RWPE2 (cell line): ENCODE data around the gene OVOL3.

Experiments
- ATAC-seq: fragments of 200-7000 bp; cut with Tn5 transposase; 3 replicates; pipeline ENCODE4 v1.9.1; 2021; ENCODE audit warnings: low read depth
- DNase-seq: peaks from one replicate; pipeline ENCODE4 v3.0.0-alpha.2; 2020; ENCODE audit warnings: low spot score
- H3K27ac ChIP-seq: fragments of 450-650 bp; 2 replicates; pipeline ENCODE4 v1.5.1; 2017; ENCODE audit warnings: mild to moderate bottlenecking; ENCODE audit not compliant: poor library complexity, severe bottlenecking
- H3K27me3 ChIP-seq: fragments of 250-450 bp; sonication (Bioruptor Pico); 2 replicates; pipeline ENCODE4 v1.5.1; 2021; ENCODE audit warnings: mild to moderate bottlenecking, moderate library complexity; ENCODE audit not compliant: insufficient read depth, poor library complexity, severe bottlenecking
- H3K36me3 ChIP-seq: fragments of 250-450 bp; sonication (Bioruptor Pico); 2 replicates; pipeline ENCODE4 v1.5.1; 2020; ENCODE audit warnings: low read depth, mild to moderate bottlenecking, moderate library complexity
- H3K4me1 ChIP-seq: fragments of 250-450 bp; sonication (Bioruptor Pico); 2 replicates; pipeline ENCODE4 v1.5.1; 2021; ENCODE audit warnings: mild to moderate bottlenecking, moderate library complexity; ENCODE audit not compliant: insufficient read depth, poor library complexity, severe bottlenecking
- H3K4me3 ChIP-seq: fragments of 250-450 bp; sonication (Bioruptor Pico); 2 replicates; pipeline ENCODE4 v1.5.1; 2021; ENCODE audit warnings: mild to moderate bottlenecking, moderate library complexity; ENCODE audit not compliant: severe bottlenecking
- H3K9me3 ChIP-seq: fragments of 250-450 bp; sonication (Bioruptor Pico); 2 replicates; pipeline ENCODE4 v1.5.1; 2021; ENCODE audit warnings: mild to moderate bottlenecking, moderate library complexity; ENCODE audit not compliant: severe bottlenecking
- CTCF ChIP-seq: fragments of 450-650 bp; IDR thresholded peaks from one replicate; pipeline ENCODE4 v1.5.1; 2017; ENCODE audit warnings: mild to moderate bottlenecking, moderate library complexity; ENCODE audit not compliant: poor library complexity, severe bottlenecking

Gene OVOL3

GRCh38 chr19:36139473-36140303 is 28.7 kb downstream of the OVOL3 start, which contains the start of gene CAPNS1:
TSS of gene CAPNS1 (plus strand) at chr19:36140066. CDS start at chr19:36141012, 946 bp downstream.
- Histone ChIP-seq H3K9me3 (no peaks in the 10 kb centered on the region), H3K27me3 (no peaks in the 10 kb centered on the region), H3K27ac (peak within 1 kb of the TSS; percentile 95), H3K36me3 (peaks cover 26% of the 10 kb centered on the region), H3K4me1 (peaks cover 12% of the 10 kb centered on the region), H3K4me3 (peak within 1 kb of the TSS; percentile 72)
- peak; percentile 94 for DNase-seq
- no peak for TF ChIP-seq CTCF
- ATAC-seq = peak; percentile 61

- Histone ChIP-seq H3K4me3 (peak overlapping the region; percentile 72), H3K27ac (peak overlapping the region; percentile 95), H3K4me1 (peaks cover 12% of the 10 kb centered on the region), H3K9me3 (no peaks in the 10 kb centered on the region), H3K27me3 (no peaks in the 10 kb centered on the region), H3K36me3 (peaks cover 34% of the 10 kb centered on the region)
- DNase-seq = no peak
- TF ChIP-seq CTCF = no peak
- ATAC-seq = peak; percentile 5; the same call in 1 of the 3 replicates
These were observed 29.5 kb downstream of the OVOL3 start for GRCh38 chr19:36140304-36141038.

DNA sequence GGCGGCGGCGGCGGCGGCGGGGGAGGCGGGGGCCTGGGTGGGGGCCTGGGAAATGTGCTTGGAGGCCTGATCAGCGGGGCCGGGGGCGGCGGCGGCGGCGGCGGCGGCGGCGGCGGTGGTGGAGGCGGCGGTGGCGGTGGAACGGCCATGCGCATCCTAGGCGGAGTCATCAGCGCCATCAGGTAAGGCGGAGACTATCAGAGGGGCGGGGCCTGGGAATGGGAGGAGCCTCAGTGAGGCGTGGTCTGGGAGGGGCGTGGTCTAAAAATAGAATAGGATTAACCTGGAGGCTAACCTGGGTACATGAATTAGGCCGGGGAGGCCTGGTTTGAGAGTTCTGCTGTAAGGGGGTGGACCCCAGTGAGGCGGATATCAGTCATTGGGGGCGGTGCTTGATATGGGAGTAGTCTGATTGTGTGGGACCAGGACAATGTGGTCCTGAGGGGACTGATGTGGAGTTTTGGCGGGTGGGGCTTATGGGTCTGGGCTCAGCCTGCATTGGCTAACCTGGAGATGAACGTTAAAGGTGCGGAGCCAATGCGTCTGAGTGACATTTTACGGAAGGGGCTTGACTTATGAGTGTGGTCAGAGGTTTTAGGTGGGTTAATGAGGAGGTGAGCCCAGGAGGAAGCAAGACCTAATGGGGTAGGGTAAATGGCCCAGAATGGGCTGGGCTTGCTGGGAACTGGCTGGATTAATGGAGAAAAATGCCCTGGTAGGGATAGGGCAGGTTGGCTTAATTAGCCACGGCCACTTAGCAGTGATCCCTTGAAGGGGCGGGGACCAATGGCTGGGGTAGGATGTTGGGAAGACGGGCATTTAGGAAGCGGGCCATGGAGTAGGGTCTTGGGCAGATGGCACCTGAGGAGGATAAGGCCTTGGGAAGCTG is 30.3 kb downstream of the OVOL3 start:
- ATAC-seq = peak; percentile 56
- TF ChIP-seq CTCF = no peak
- Histone ChIP-seq H3K4me1 (peaks cover 9% of the 10 kb centered on the region), H3K36me3 (peaks cover 42% of the 10 kb centered on the region), H3K27me3 (no peaks in the 10 kb centered on the region), H3K27ac (peak overlapping the region; percentile 95), H3K9me3 (no peaks in the 10 kb centered on the region), H3K4me3 (peak overlapping the region; percentile 72)
- DNase-seq = peak; percentile 89

- TF ChIP-seq CTCF = no peak
- peaks cover 3% of the 10 kb centered on the region for H3K4me1 ChIP-seq
- peaks cover 49% of the 10 kb centered on the region for H3K36me3 ChIP-seq
- peak overlapping the region; percentile 95 for H3K27ac ChIP-seq
- no peaks in the 10 kb centered on the region for H3K9me3 ChIP-seq
- ATAC-seq (no peak), DNase-seq (no peak)
- no peak overlapping the region for H3K4me3 ChIP-seq
- H3K27me3 ChIP-seq = no peaks in the 10 kb centered on the region
These were observed 31.1 kb downstream of the OVOL3 start for GRCh38 chr19:36142046-36142445.
